GM12878 (cell line): Measurements from ENCODE around the gene MYOC. TPM values are rescaled to one million over a fixed set of nuclear protein-coding genes. Genes with fewer than 3 reads are reported as not detected.

Source experiments
- ATAC-seq: fragments of 200-7000 bp; cut with Tn5 transposase; 3 replicates; pipeline ENCODE4 v1.9.1; 2020; ENCODE audit warnings: mild to moderate bottlenecking, moderate library complexity
- BruUV-seq: library from RNA; stranded (reverse); fragments of 400-500 nt; replicated peaks from 2 replicates; lab custom pipeline; 2021; lab: Mats Ljungman, UMichigan
- CTCF ChIA-PET: fragments of 300-600 bp; sonication (Branson Sonifier 250); formaldehyde crosslinking; extraction: SDS; loops from one replicate; lab custom pipeline; 2021; ENCODE audit warnings: inconsistent platforms; lab: Yijun Ruan, JAX
- POLR2A ChIA-PET: fragments of 350-600 bp; formaldehyde crosslinking; extraction: SDS; loops from one replicate; lab custom pipeline; 2021; ENCODE audit warnings: inconsistent platforms; lab: Charles Lee
- RAD21 ChIA-PET: fragments of 300-600 bp; sonication (Branson Sonifier 250); formaldehyde crosslinking; loops from one replicate; lab custom pipeline; 2023; ENCODE audit warnings: antibody characterized with exemption; ENCODE audit not compliant: unreplicated experiment; lab: Charles Lee
- SMC1A ChIA-PET: fragments of 300-600 bp; sonication (Branson Sonifier 250); formaldehyde crosslinking; loops from one replicate; lab custom pipeline; 2023; ENCODE audit not compliant: unreplicated experiment, uncharacterized antibody; lab: Charles Lee
- DNase-seq: peaks from one replicate; pipeline ENCODE4 v3.0.0-alpha.2; 2011; ENCODE audit warnings: low read depth, low spot score
- FAIRE-seq: peaks from 3 replicates; lab custom pipeline; 2011; peaks lifted over from hg19 to GRCh38; lab: Jason Lieb, UNC
- H2AFZ ChIP-seq: 2 replicates; pipeline ENCODE4 v1.6.0; 2011; ENCODE audit warnings: low read depth, low read length, control low read depth; ENCODE audit not compliant: control insufficient read depth
- H3K27ac ChIP-seq: 2 replicates; pipeline ENCODE4 v1.5.1; 2011; ENCODE audit warnings: control low read depth; ENCODE audit not compliant: control insufficient read depth, insufficient read depth
- H3K27me3 ChIP-seq, 2 experiments: replicated peaks in 1 of 2; 2 replicates each; pipeline versions ENCODE4 v1.6.0 to v1.6.1; 2011; ENCODE audit warnings: low read length in 1 of 2; ENCODE audit not compliant: control insufficient read depth in 2 of 2, insufficient read depth in 2 of 2
- H3K36me3 ChIP-seq, 2 experiments: 2 replicates each; pipeline ENCODE4 v1.5.1; 2011; ENCODE audit warnings: low read length in 1 of 2; ENCODE audit not compliant: control insufficient read depth in 2 of 2, insufficient read depth in 2 of 2
- H3K4me1 ChIP-seq: 2 replicates; pipeline ENCODE4 v1.6.1; 2011; ENCODE audit warnings: mild to moderate bottlenecking, low read length, moderate library complexity, mixed read lengths; ENCODE audit not compliant: control insufficient read depth, insufficient read depth
- H3K4me2 ChIP-seq: 2 replicates; pipeline ENCODE4 v1.6.0; 2011; ENCODE audit warnings: control low read depth; ENCODE audit not compliant: control insufficient read depth, insufficient read depth
- H3K4me3 ChIP-seq: fragments of 200-600 bp; sonication (generic); 2 replicates; pipeline ENCODE4 v1.5.1; 2016
- H3K79me2 ChIP-seq: 2 replicates; pipeline ENCODE4 v1.6.0; 2011; ENCODE audit warnings: low read length; ENCODE audit not compliant: control insufficient read depth, insufficient read depth
- H3K9ac ChIP-seq: 2 replicates; pipeline ENCODE4 v1.8.0; 2011; ENCODE audit warnings: low read length, control low read depth, mixed read lengths; ENCODE audit not compliant: control insufficient read depth, insufficient read depth
- H3K9me3 ChIP-seq: replicated peaks from 3 replicates; pipeline ENCODE4 v1.5.1; 2011; ENCODE audit warnings: mild to moderate bottlenecking, low read length; ENCODE audit not compliant: control insufficient read depth, insufficient read depth
- H4K20me1 ChIP-seq: 2 replicates; pipeline ENCODE4 v1.6.0; 2011; ENCODE audit not compliant: control insufficient read depth, insufficient read depth
- CBFB ChIP-seq: IDR thresholded peaks from 2 replicates; pipeline ENCODE4 v1.6.1; 2016; ENCODE audit warnings: antibody characterized with exemption, low read depth
- NBN ChIP-seq: fragments of 450-650 bp; IDR thresholded peaks from 2 replicates; pipeline ENCODE4 v1.6.1; 2016
- PAX5 ChIP-seq: IDR thresholded peaks from 2 replicates; pipeline ENCODE4 v1.6.1; 2011; ENCODE audit warnings: low read depth, low read length, borderline replicate concordance
- RAD51 ChIP-seq: fragments of 450-650 bp; IDR thresholded peaks from 2 replicates; pipeline ENCODE4 v1.6.1; 2016; ENCODE audit warnings: moderate library complexity, mild to moderate bottlenecking, inconsistent platforms
- RELA ChIP-seq: fragments of 450-650 bp; IDR thresholded peaks from 2 replicates; pipeline ENCODE4 v1.8.0; 2014; ENCODE audit warnings: borderline replicate concordance; ENCODE audit not compliant: partially characterized antibody
- SUZ12 ChIP-seq: fragments of 200-600 bp; sonication (generic); IDR thresholded peaks from one replicate; pipeline ENCODE4 v1.6.1; 2018; ENCODE audit warnings: antibody characterized with exemption, mild to moderate bottlenecking; ENCODE audit not compliant: unreplicated experiment
- TBL1XR1 ChIP-seq: IDR thresholded peaks from 2 replicates; pipeline ENCODE4 v1.6.1; 2012; ENCODE audit warnings: low read depth, low read length, improper control_type of control experiment
- WGBS: methylation state at CpG from one replicate; pipeline ENCODE4 v1.1.6; 2016; ENCODE audit warnings: low lambda C conversion rate; ENCODE audit not compliant: insufficient replicate concordance, insufficient coverage; ENCODE audit errors: missing lambda C conversion rate; 5-methylcytosine and 5-hydroxymethylcytosine counted together
- in situ Hi-C: fragments of 300-500 bp; cut with MboI; formaldehyde crosslinking; loops from 9 replicates; pipeline ENCODE4 v1.14.3; 2018; ENCODE audit warnings: mixed read lengths
- intact Hi-C: fragments of 100-400 bp; cut with micrococcal nuclease; formaldehyde crosslinking; loops from one replicate; pipeline ENCODE4 v1.14.2; 2022; ENCODE audit not compliant: unreplicated experiment
- polyA plus RNA-seq, 11 experiments: library from polyadenylated mRNA; depleted of rRNA in 4 of 11; unstranded in 6 of 11; stranded (reverse) in 5 of 11; fragments of >200 nt; fragmentation: Nextera tagmentation in 4 of 11; fragmentation: Illumina TruSeq in 1 of 11; extraction: Ambion mirVana in 4 of 11; extraction: Trizol in 1 of 11; gene quantifications; 1 replicate in 1 of 11; 2 replicates in 10 of 11; pipeline versions ENCODE4 v1.2.1 to v1.2.3, GENCODE V29; 2011 to 2016; ENCODE audit warnings: inconsistent platforms in 2 of 11, missing spikeins in 2 of 11, low read depth in 1 of 11
- total RNA-seq, 4 experiments: library from RNA; depleted of rRNA in 3 of 4; stranded (reverse); fragments of >200 nt in 3 of 4; fragmentation: Illumina TruSeq in 1 of 4; extraction: Trizol in 1 of 4; gene quantifications; 2 replicates each; pipeline versions ENCODE4 v1.2.1 to v1.2.3, GENCODE V29; 2013 to 2021
- TF ChIP-seq, protein P1 (sequence below): fragments of 450-650 bp; IDR thresholded peaks from 2 replicates; pipeline ENCODE4 v1.6.1; 2014; ENCODE audit warnings: mild to moderate bottlenecking
- TF ChIP-seq, protein P2 (sequence below): IDR thresholded peaks from 2 replicates; pipeline ENCODE4 v1.6.1; 2011; ENCODE audit warnings: borderline replicate concordance, low read depth, mild to moderate bottlenecking, moderate library complexity, mixed read lengths, low read length; ENCODE audit not compliant: insufficient read depth; ENCODE audit errors: extremely low read length
- TF ChIP-seq, protein P3 (sequence below): IDR thresholded peaks from 2 replicates; pipeline ENCODE4 v1.6.1; 2012; ENCODE audit warnings: low read depth, low read length, improper control_type of control experiment
- TF ChIP-seq, protein P4 (sequence below): fragments of 450-650 bp; IDR thresholded peaks from 2 replicates; pipeline ENCODE4 v1.6.1; 2016; ENCODE audit warnings: mild to moderate bottlenecking

Gene MYOC
- total and polyA plus RNA-seq, 10 of the 15 experiments (the other 5 are each of a cell fraction or from before 2014, with no cell fraction given) = not detected

DNA sequence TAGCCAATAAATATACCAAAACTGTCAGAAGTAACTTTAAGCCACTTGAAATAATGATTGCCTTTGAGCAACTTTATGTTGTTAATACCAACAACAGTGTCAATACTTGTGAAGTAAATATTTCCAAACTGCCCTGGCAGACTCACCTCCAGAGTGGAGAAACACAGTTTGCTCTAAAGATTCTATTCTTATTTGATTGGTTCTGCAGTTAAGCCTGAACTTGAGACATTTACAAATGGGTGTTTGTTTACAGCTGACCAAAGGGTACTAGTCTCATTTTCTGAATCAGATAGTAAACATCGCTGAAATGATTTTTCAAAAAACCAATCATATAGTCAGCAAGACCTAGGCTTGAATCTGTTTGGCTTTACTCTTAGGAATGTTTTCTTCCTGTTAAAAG lies 1.3 kb upstream of the MYOC start (continued):
- TF ChIP-seq, protein P1, sequence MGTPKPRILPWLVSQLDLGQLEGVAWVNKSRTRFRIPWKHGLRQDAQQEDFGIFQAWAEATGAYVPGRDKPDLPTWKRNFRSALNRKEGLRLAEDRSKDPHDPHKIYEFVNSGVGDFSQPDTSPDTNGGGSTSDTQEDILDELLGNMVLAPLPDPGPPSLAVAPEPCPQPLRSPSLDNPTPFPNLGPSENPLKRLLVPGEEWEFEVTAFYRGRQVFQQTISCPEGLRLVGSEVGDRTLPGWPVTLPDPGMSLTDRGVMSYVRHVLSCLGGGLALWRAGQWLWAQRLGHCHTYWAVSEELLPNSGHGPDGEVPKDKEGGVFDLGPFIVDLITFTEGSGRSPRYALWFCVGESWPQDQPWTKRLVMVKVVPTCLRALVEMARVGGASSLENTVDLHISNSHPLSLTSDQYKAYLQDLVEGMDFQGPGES = no peak

DNA sequence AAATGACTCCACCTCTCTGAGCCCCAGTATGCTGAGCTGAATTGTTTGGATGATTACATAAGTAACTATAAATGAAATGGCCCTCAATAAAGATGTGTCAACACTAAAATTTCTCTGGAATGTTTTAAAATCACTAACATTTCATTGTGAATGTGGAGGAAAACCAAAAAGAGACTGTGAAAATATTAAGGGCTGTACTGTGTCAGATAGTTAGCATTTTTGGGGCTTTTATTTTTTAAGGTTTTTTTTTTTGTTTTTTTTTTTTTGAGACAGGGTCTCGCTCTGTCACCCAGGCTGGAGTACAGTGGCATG lies 6.3 kb downstream of the MYOC start:
- RAD21 ChIA-PET = interaction anchor here (1.0 to 3.8 kb wide), 6 partner anchors 10 to 161 kb away, joined by 3 to 22 read pairs (median 14); partner anchors contain the start of genes PRRC2C and VAMP4
- in situ Hi-C loops (no loop called here), intact Hi-C loops (loop anchor here (5.0 to 10.0 kb wide), 2 partner anchors 39 to 139 kb away; partner anchors contain the start of gene METTL13)
- H3K79me2 ChIP-seq = no peaks in the 10 kb centered on the region
- no peak overlapping the region for H2AFZ ChIP-seq
- SMC1A ChIA-PET = interaction anchor here (0.6 to 4.8 kb wide), 17 partner anchors 10 to 340 kb away, joined by 3 to 49 read pairs (median 6); partner anchors contain the start of gene PRRC2C
- no peak overlapping the region for H3K9ac ChIP-seq
- ATAC-seq = no peak
- CTCF ChIA-PET = interaction anchor here (0.9 to 7.5 kb wide), 20 partner anchors 10 to 339 kb away, joined by 3 to 85 read pairs (median 16); partner anchors contain the start of genes MYOC, MYOCOS, PRRC2C and VAMP4
- no peaks in the 10 kb centered on the region for H3K9me3 ChIP-seq
- H3K4me1 ChIP-seq = no peaks in the 10 kb centered on the region
- no peak for TF ChIP-seq RELA
- no peak for TF ChIP-seq NBN
- no peak for TF ChIP-seq PAX5
- TF ChIP-seq, protein P2, sequence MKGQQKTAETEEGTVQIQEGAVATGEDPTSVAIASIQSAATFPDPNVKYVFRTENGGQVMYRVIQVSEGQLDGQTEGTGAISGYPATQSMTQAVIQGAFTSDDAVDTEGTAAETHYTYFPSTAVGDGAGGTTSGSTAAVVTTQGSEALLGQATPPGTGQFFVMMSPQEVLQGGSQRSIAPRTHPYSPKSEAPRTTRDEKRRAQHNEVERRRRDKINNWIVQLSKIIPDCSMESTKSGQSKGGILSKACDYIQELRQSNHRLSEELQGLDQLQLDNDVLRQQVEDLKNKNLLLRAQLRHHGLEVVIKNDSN = no peak
- no peak for TF ChIP-seq TBL1XR1
- no peak for TF ChIP-seq RAD51
- no peak for TF ChIP-seq CBFB
- TF ChIP-seq, protein P3, sequence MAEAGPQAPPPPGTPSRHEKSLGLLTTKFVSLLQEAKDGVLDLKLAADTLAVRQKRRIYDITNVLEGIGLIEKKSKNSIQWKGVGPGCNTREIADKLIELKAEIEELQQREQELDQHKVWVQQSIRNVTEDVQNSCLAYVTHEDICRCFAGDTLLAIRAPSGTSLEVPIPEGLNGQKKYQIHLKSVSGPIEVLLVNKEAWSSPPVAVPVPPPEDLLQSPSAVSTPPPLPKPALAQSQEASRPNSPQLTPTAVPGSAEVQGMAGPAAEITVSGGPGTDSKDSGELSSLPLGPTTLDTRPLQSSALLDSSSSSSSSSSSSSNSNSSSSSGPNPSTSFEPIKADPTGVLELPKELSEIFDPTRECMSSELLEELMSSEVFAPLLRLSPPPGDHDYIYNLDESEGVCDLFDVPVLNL = no peak
- TF ChIP-seq, protein P4, sequence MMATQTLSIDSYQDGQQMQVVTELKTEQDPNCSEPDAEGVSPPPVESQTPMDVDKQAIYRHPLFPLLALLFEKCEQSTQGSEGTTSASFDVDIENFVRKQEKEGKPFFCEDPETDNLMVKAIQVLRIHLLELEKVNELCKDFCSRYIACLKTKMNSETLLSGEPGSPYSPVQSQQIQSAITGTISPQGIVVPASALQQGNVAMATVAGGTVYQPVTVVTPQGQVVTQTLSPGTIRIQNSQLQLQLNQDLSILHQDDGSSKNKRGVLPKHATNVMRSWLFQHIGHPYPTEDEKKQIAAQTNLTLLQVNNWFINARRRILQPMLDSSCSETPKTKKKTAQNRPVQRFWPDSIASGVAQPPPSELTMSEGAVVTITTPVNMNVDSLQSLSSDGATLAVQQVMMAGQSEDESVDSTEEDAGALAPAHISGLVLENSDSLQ = no peak
- no peak for TF ChIP-seq SUZ12
- H4K20me1 ChIP-seq = no peaks in the 10 kb centered on the region; the same call in 1 of the 2 replicates
- H3K27ac ChIP-seq = no peak overlapping the region
- H3K4me3 ChIP-seq = no peak overlapping the region
- POLR2A ChIA-PET = interaction anchor here (0.5 to 1.3 kb wide), 3 partner anchors 21 to 338 kb away, joined by 3 read pairs; partner anchors contain the start of gene MYOCOS
- no peak for FAIRE-seq
- no peak overlapping the region for H3K4me2 ChIP-seq
- H3K27me3 ChIP-seq = no peaks in the 10 kb centered on the region
- no peak for DNase-seq
- 17% methylated on average over 1 of the region's 1 CpG for WGBS
- BruUV-seq = no TSS peak
- no peaks in the 10 kb centered on the region for H3K36me3 ChIP-seq
